Endothelial cell of umbilical vein (primary cell): ENCODE measurements around the gene RAD51B. TPM values are rescaled to one million over a fixed set of nuclear protein-coding genes. Genes with fewer than 3 reads are reported as not detected.

Experiments used
- BruUV-seq: library from RNA; stranded (reverse); fragments of 400-500 nt; replicated peaks from 2 replicates; lab custom pipeline; 2021; lab: Mats Ljungman, UMichigan
- CTCF ChIA-PET: fragments of 300-600, 350-600 bp; sonication (Branson Sonifier 250); formaldehyde crosslinking; loops from one replicate; lab custom pipeline; 2021; ENCODE audit warnings: antibody characterized with exemption, inconsistent platforms; lab: Charles Lee
- POLR2A ChIA-PET: fragments of 300-600, 350-600 bp; sonication (Branson Sonifier 250); formaldehyde crosslinking; loops from one replicate; lab custom pipeline; 2021; ENCODE audit warnings: antibody characterized with exemption, inconsistent platforms; lab: Charles Lee
- DNase-seq: peaks from one replicate; pipeline ENCODE4 v3.0.0-alpha.2; 2011; ENCODE audit warnings: low read depth, low spot score
- FAIRE-seq: peaks from 2 replicates; lab custom pipeline; 2011; peaks lifted over from hg19 to GRCh38; lab: Jason Lieb, UNC
- H2AFZ ChIP-seq: 2 replicates; pipeline ENCODE4 v1.6.0; 2012; ENCODE audit warnings: low read depth, low read length, control low read depth, inconsistent platforms
- H3K27ac ChIP-seq: 2 replicates; pipeline ENCODE4 v1.5.1; 2011; ENCODE audit warnings: low read depth, mild to moderate bottlenecking, control low read depth, low read length, moderate library complexity; ENCODE audit not compliant: insufficient read depth
- H3K27me3 ChIP-seq, 2 experiments: 2 replicates each; pipeline versions ENCODE4 v1.6.0 to v1.6.1; 2011; ENCODE audit warnings: low read length in 2 of 2, mixed read lengths in 1 of 2; ENCODE audit not compliant: control insufficient read depth in 2 of 2, insufficient read depth in 2 of 2
- H3K36me3 ChIP-seq, 2 experiments: 2 replicates in 1 of 2; 3 replicates in 1 of 2; pipeline ENCODE4 v1.5.1; 2011; ENCODE audit warnings: low read length in 2 of 2, mild to moderate bottlenecking in 1 of 2, moderate library complexity in 1 of 2; ENCODE audit not compliant: control insufficient read depth in 2 of 2, insufficient read depth in 2 of 2; ENCODE audit errors: extremely low read depth in 1 of 2
- H3K4me1 ChIP-seq: 3 replicates; pipeline ENCODE4 v1.5.1; 2011; ENCODE audit warnings: mild to moderate bottlenecking, low read length; ENCODE audit not compliant: control insufficient read depth, insufficient read depth; ENCODE audit errors: extremely low read depth
- H3K4me2 ChIP-seq: 2 replicates; pipeline ENCODE4 v1.6.1; 2011; ENCODE audit warnings: low read length, control low read depth, mixed read lengths; ENCODE audit not compliant: insufficient read depth
- H3K4me3 ChIP-seq, 3 experiments: fragments of 200-600 bp in 1 of 3; sonication (generic), shearing (Covaris generic) in 1 of 3; replicated peaks in 1 of 3; 2 replicates each; pipeline ENCODE4 v1.5.1; 2011 to 2016; ENCODE audit warnings: control low read depth in 3 of 3, low read length in 3 of 3, mild to moderate bottlenecking in 2 of 3, inconsistent platforms in 1 of 3, low read depth in 1 of 3, moderate library complexity in 1 of 3; ENCODE audit not compliant: insufficient read depth in 1 of 3
- H3K79me2 ChIP-seq: 2 replicates; pipeline ENCODE4 v1.6.0; 2012; ENCODE audit warnings: low read length, inconsistent platforms; ENCODE audit not compliant: control insufficient read depth, insufficient read depth
- H3K9ac ChIP-seq: replicated peaks from 2 replicates; pipeline ENCODE3; 2011; ENCODE audit warnings: low read length, control low read depth; ENCODE audit not compliant: insufficient read depth; ENCODE audit errors: extremely low read depth
- H3K9me1 ChIP-seq: replicated peaks from 3 replicates; pipeline ENCODE4 v1.6.0; 2011; ENCODE audit warnings: mild to moderate bottlenecking, low read length; ENCODE audit not compliant: control insufficient read depth, insufficient read depth; ENCODE audit errors: extremely low read depth
- H3K9me3 ChIP-seq: replicated peaks from 2 replicates; pipeline ENCODE4 v1.5.1; 2012; ENCODE audit warnings: low read length, inconsistent platforms; ENCODE audit not compliant: control insufficient read depth, insufficient read depth
- H4K20me1 ChIP-seq: replicated peaks from 2 replicates; pipeline ENCODE3; 2011; ENCODE audit warnings: mild to moderate bottlenecking, low read length; ENCODE audit not compliant: control insufficient read depth, insufficient read depth; ENCODE audit errors: extremely low read depth
- CTCF ChIP-seq, 2 donors: IDR thresholded peaks; 1 replicate in 1 of 2; 2 replicates in 1 of 2; pipeline ENCODE4 v1.5.1; 2011; ENCODE audit warnings: low read length in 2 of 2, mild to moderate bottlenecking in 2 of 2, moderate library complexity in 2 of 2, control low read depth in 1 of 2, inconsistent platforms in 1 of 2, low read depth in 1 of 2; ENCODE audit not compliant: insufficient read depth in 1 of 2; ENCODE audit errors: extremely low read depth in 1 of 2
- EZH2 ChIP-seq: IDR thresholded peaks from 2 replicates; pipeline ENCODE4 v1.6.1; 2012; ENCODE audit warnings: borderline replicate concordance, low read depth, mild to moderate bottlenecking, moderate library complexity, low read length, inconsistent platforms; ENCODE audit not compliant: severe bottlenecking
- FOS ChIP-seq: IDR thresholded peaks from 2 replicates; pipeline ENCODE4 v1.6.1; 2011; ENCODE audit warnings: mild to moderate bottlenecking, low read length, moderate library complexity, borderline replicate concordance; ENCODE audit not compliant: insufficient read depth
- GATA2 ChIP-seq: IDR thresholded peaks from 2 replicates; pipeline ENCODE4 v1.7.0; 2011; ENCODE audit warnings: low read depth, mild to moderate bottlenecking, moderate library complexity, mixed read lengths, low read length; ENCODE audit not compliant: insufficient read length, insufficient read depth
- JUN ChIP-seq: IDR thresholded peaks from 2 replicates; pipeline ENCODE4 v1.6.1; 2011; ENCODE audit warnings: borderline replicate concordance, low read depth; ENCODE audit not compliant: insufficient read length, insufficient read depth
- MAX ChIP-seq: IDR thresholded peaks from 2 replicates; pipeline ENCODE4 v1.6.1; 2011; ENCODE audit not compliant: insufficient read depth, insufficient read length
- MYC ChIP-seq: IDR thresholded peaks from one replicate; pipeline ENCODE4 v1.6.1; 2011; ENCODE audit warnings: mild to moderate bottlenecking, low read depth, low read length
- POLR2A ChIP-seq: IDR thresholded peaks from 2 replicates; pipeline ENCODE4 v1.6.1; 2012; ENCODE audit warnings: low read depth, mild to moderate bottlenecking, control low read depth, low read length
- POLR2AphosphoS5 ChIP-seq: IDR thresholded peaks from 2 replicates; pipeline ENCODE4 v1.6.1; 2012; ENCODE audit warnings: low read depth, mild to moderate bottlenecking, control low read depth, low read length, moderate library complexity; ENCODE audit not compliant: insufficient read depth
- dilution Hi-C: fragments of 300-500 bp; cut with MboI; formaldehyde crosslinking; loops from one replicate; pipeline ENCODE4 v1.15.0; 2019; ENCODE audit warnings: low sequenced_read_pairs; ENCODE audit not compliant: extremely low pct_ligation_motif_present
- intact Hi-C: fragments of 100-400 bp; cut with micrococcal nuclease; formaldehyde crosslinking; loops from one replicate; pipeline ENCODE4 v1.10.0; 2022
- polyA plus RNA-seq, 4 experiments: library from polyadenylated mRNA; depleted of rRNA in 3 of 4; stranded (reverse) in 3 of 4; unstranded in 1 of 4; fragments of >200 nt; gene quantifications; 2 replicates each; pipeline versions ENCODE4 v1.2.1 to v1.2.3, GENCODE V29; 2011 to 2012; ENCODE audit warnings: missing spikeins in 1 of 4
- total RNA-seq: library from RNA; stranded (reverse); gene quantifications from 2 replicates; pipeline ENCODE4 v1.2.3, GENCODE V29; 2021

Gene RAD51B
- total and polyA plus RNA-seq, 2 donors (not counting 3 experiments of a cell fraction or from before 2014, with no cell fraction given), result 3.9 to 19.0 TPM

- TF ChIP-seq GATA2 (no peak), MAX (no peak), POLR2A (no peak), MYC (no peak), POLR2AphosphoS5 (no peak), CTCF (IDR thresholded peaks at IDR 0.05; ENCODE audit: extremely low read depth in 1 of 2, insufficient read depth in 1 of 2, low read depth in 1 of 2, low read length in 2 of 2) (no peak), JUN (no peak), EZH2 (no peak), FOS (no peak)
- Histone ChIP-seq H3K79me2 (no peaks in the 10 kb centered on the region), H3K4me1 (no peaks in the 10 kb centered on the region), H3K36me3 (no peaks in the 10 kb centered on the region), H3K9me1 (no peaks in the 10 kb centered on the region), H3K9ac (no peak overlapping the region), H4K20me1 (no peaks in the 10 kb centered on the region), H3K4me3 (no peak overlapping the region), H2AFZ (no peak overlapping the region), H3K9me3 (no peaks in the 10 kb centered on the region), H3K4me2 (no peak overlapping the region), H3K27ac (no peak overlapping the region), H3K27me3 (no peaks in the 10 kb centered on the region)
- no peak for DNase-seq
- ChIA-PET POLR2A (no interaction called here), CTCF (interaction anchor here (1.2 to 2.2 kb wide), 2 partner anchors 10 to 121 kb away, joined by 3 to 9 read pairs; no protein-coding TSS in a partner anchor)
- dilution Hi-C loops, result no loop called here
- FAIRE-seq, result no peak
- intact Hi-C loops, result no loop called here
- BruUV-seq, result no TSS peak
Measured at GRCh38 chr14:68442828-68443629, 623.5 kb downstream of the RAD51B start.
